ENCODE data around the gene PCCA. TPM values are rescaled to one million over a fixed set of nuclear protein-coding genes. Genes with fewer than 3 reads are reported as not detected.
"Not testable (repeated sequence)": the region's sequence is repeated elsewhere in the genome, so short reads cannot be mapped to it uniquely, and the experiment has no call there.

Gene PCCA
- total RNA-seq, 4 donors from 2014 or later, result 34.6 to 58.4 (median 40.1) TPM

GRCh38 chr13:100306030-100306429 is 217.1 kb downstream of the PCCA start:
- H3K27ac ChIP-seq, result no peak overlapping the region
- peaks cover 0 to 28% of the 10 kb centered on the region in 2 donors for H3K36me3 ChIP-seq
- 90% methylated on average over 3 to 4 of the region's 4 CpGs for WGBS, 2 donors (ENCODE audit: low coverage in 1 of 2)
- H3K4me1 ChIP-seq, result no peaks in the 10 kb centered on the region
- no peaks in the 10 kb centered on the region for H3K9me3 ChIP-seq
- no peaks in the 10 kb centered on the region for H3K27me3 ChIP-seq
- TF ChIP-seq CTCF (IDR thresholded peaks at IDR 0.05), result no peak
- no peak for TF ChIP-seq EP300 (IDR thresholded peaks at IDR 0.05)
- TF ChIP-seq POLR2AphosphoS5 (IDR thresholded peaks at IDR 0.05), result no peak
- no peak for TF ChIP-seq POLR2A (IDR thresholded peaks at IDR 0.05)
- ATAC-seq, result no peak
- no peak overlapping the region for H3K4me3 ChIP-seq

DNA sequence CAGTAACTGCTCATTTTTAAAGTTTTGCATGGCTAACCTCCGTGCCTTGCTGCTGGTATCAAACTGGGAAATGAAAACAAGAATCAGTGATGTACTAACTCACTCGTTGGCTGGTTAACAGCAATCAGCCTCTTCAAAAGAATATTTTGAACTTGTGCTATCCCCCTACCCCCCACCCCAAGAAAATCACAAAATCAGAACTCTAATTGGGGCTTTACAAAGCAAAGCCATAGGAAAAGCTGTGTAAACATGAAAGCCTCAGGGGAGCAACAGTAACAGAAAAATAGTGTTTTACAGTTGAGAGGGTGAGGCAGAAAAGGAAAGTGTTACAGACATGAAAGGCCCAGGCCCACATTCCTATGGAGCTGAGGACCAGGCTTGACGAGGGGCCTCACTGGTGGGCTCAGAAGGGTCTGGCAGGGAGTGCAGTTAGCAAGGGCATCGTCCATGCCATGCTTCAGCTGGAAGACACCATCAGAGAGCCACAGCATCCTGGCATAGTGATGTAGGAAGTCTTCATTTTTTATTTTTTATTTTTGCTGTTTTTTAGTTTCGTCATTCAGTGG is 217.6 kb downstream of the PCCA start:
- no peak for ATAC-seq
- Histone ChIP-seq H3K36me3 (peaks cover 0 to 26% of the 10 kb centered on the region in 2 donors), H3K27me3 (no peaks in the 10 kb centered on the region), H3K9me3 (no peaks in the 10 kb centered on the region), H3K4me1 (no peaks in the 10 kb centered on the region), H3K27ac (no peak overlapping the region), H3K4me3 (no peak overlapping the region)
- TF ChIP-seq EP300 (IDR thresholded peaks at IDR 0.05), result no peak
- no peak for TF ChIP-seq POLR2A (IDR thresholded peaks at IDR 0.05)
- WGBS, 2 donors (ENCODE audit: low coverage in 1 of 2), result 68 to 74% methylated on average over 4 to 5 of the region's 5 CpGs

DNA sequence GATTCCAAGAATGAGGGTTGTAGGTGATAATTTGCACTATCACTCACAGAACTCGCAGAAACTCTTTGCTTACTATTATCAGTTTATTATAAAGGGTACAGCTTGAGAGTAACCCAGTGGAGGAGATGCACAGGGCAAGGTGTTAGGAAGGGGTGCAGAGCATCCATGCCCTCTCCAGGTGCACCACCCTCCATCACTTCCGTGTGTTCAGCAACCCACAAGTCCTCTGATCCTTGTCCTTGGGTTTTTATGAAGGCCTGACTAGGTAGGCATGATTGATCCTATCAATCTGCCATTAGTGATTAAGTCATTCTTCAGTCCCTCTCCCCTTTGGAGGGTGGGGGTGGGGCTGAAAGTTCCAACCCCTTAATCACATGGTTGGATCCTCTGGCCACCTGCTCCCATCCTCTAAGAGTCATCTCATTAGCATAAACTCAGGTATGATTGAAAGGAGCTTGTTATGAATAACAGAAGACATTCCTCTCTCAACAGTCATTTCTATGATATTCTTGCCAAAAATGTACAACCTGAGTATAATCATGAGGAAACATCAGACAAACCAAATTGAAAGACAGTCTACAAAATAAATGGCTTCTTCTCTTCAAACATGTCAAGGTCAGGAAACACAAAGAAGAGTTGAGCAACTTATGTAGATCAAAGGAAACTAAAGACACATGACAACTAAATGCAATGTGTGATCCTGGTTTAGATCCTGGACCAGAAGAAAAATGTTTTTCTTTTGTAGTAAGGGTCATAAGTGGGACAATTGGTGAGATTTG is 225.4 kb downstream of the PCCA start:
- Histone ChIP-seq H3K27ac (no peak overlapping the region), H3K36me3 (peaks cover 0 to 34% of the 10 kb centered on the region in 2 donors)
- WGBS, 2 donors (ENCODE audit: low coverage in 1 of 2), result 91 to 92% methylated on average over 1 to 2 of the region's 2 CpGs

DNA sequence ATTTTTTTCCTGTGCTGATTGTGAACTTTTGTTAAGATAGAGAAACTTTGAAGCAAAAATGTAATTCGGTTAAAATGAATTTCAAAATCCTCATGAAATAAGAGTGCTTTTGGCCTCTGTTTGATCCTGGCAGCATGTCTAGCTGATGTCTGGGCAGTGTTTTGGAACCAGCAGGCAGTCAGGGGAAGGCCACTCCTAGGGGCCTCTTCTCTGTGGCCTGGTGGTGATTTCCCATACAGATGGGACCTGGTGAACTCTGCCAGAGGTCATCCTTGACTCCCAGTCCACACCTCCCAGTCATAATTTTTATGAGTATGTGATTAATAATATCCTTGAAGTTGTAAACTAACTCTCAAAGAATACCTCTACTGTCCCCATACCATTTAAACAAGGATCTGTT is 226.6 kb downstream of the PCCA start:
- 80 to 95% methylated on average over 1 of the region's 1 CpG for WGBS, 2 donors (ENCODE audit: low coverage in 1 of 2)
- H3K27ac ChIP-seq, result no peak overlapping the region
- H3K27me3 ChIP-seq, result no peaks in the 10 kb centered on the region
- no peak overlapping the region for H3K4me3 ChIP-seq
- peaks cover 0 to 31% of the 10 kb centered on the region in 2 donors for H3K36me3 ChIP-seq
- no peak for ATAC-seq
- no peaks in the 10 kb centered on the region for H3K4me1 ChIP-seq
- TF ChIP-seq CTCF (IDR thresholded peaks at IDR 0.05), result no peak
- TF ChIP-seq EP300 (IDR thresholded peaks at IDR 0.05), result no peak
- no peak for TF ChIP-seq POLR2A (IDR thresholded peaks at IDR 0.05)
- no peak for TF ChIP-seq POLR2AphosphoS5 (IDR thresholded peaks at IDR 0.05)
- H3K9me3 ChIP-seq, result no peaks in the 10 kb centered on the region

More for the DNA sequence above, 225.4 kb downstream of the PCCA start:
- Histone ChIP-seq H3K27me3 (no peaks in the 10 kb centered on the region), H3K4me1 (no peaks in the 10 kb centered on the region), H3K9me3 (no peaks in the 10 kb centered on the region), H3K4me3 (no peak overlapping the region)
- TF ChIP-seq CTCF (IDR thresholded peaks at IDR 0.05), result no peak
- no peak for TF ChIP-seq EP300 (IDR thresholded peaks at IDR 0.05)
- TF ChIP-seq POLR2A (IDR thresholded peaks at IDR 0.05), result no peak
- no peak for TF ChIP-seq POLR2AphosphoS5 (IDR thresholded peaks at IDR 0.05)
- no peak for ATAC-seq

DNA sequence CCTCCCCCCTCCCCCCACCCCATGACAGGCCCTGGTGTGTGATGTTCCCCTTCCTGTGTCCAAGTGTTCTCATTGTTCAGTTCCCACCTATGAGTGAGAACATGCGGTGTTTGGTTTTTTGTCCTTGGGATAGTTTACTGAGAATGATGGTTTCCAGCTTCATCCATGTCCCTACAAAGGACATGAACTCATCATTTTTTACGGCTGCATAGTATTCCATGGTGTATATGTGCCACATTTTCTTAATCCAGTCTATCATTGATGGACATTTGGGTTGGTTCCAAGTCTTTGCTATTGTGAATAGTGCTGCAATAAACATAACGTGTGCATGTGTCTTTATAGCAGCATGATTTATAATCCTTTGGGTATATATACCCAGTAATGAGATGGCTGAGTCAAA is 229.6 kb downstream of the PCCA start:
- not testable (repeated sequence) for H3K9me3 ChIP-seq, H3K27ac ChIP-seq, H3K4me1 ChIP-seq, H3K27me3 ChIP-seq, H3K4me3 ChIP-seq, ATAC-seq
- peaks cover 0 to 39% of the 10 kb centered on the region in 2 donors for H3K36me3 ChIP-seq
- 60 to 90% methylated on average over 1 of the region's 3 CpGs for WGBS, 2 donors (ENCODE audit: low coverage in 1 of 2)

DNA sequence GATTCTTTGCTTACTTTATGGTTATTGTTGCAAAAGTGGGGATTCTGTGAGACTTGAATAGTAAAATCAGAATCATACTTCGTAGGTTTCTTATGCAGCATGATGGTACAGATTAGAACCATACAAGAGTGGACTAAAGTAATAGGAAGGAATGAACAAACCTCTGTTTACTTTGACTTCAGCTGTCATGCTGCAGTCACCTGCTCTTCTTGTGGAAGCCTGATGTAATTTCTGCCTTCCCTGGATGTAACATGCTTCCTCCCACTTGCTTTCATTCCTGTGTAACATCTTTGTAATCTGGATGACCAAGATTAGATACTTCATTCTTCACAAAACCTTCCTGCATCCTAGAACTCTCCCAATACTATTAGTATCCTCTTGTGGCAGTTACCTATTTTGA is 235.0 kb downstream of the PCCA start:
- Histone ChIP-seq H3K9me3 (no peaks in the 10 kb centered on the region), H3K27me3 (no peaks in the 10 kb centered on the region), H3K36me3 (peaks cover 0 to 49% of the 10 kb centered on the region in 2 donors), H3K27ac (no peak overlapping the region), H3K4me1 (no peaks in the 10 kb centered on the region), H3K4me3 (no peak overlapping the region)
- ATAC-seq, result no peak
- TF ChIP-seq CTCF (IDR thresholded peaks at IDR 0.05) (no peak), POLR2A (IDR thresholded peaks at IDR 0.05) (no peak), EP300 (IDR thresholded peaks at IDR 0.05) (no peak), POLR2AphosphoS5 (IDR thresholded peaks at IDR 0.05) (no peak)
- WGBS, 2 donors (ENCODE audit: low coverage in 1 of 2), result 83 to 95% methylated on average over 1 of the region's 1 CpG
